Muscle layer of colon (tissue), 2 donors: ENCODE results near the gene LCN9.

ENCODE experiments used
- H3K27ac ChIP-seq: one replicate; pipeline ENCODE4 v1.7.0; 2013; ENCODE audit warnings: low read depth, mild to moderate bottlenecking, low read length, moderate library complexity
- H3K27me3 ChIP-seq, 2 donors: one replicate each; pipeline ENCODE4 v1.7.0; 2013; ENCODE audit warnings: low read length in 2 of 2, mild to moderate bottlenecking in 2 of 2; ENCODE audit not compliant: insufficient read depth in 2 of 2, control insufficient read depth in 1 of 2
- H3K36me3 ChIP-seq: one replicate; pipeline ENCODE4 v1.7.0; 2013; ENCODE audit warnings: mild to moderate bottlenecking, low read length; ENCODE audit not compliant: insufficient read depth
- H3K4me1 ChIP-seq: one replicate; pipeline ENCODE4 v1.7.0; 2013; ENCODE audit warnings: mild to moderate bottlenecking, low read length; ENCODE audit not compliant: insufficient read depth
- H3K4me3 ChIP-seq, 2 donors: one replicate each; pipeline ENCODE4 v1.7.0; 2013; ENCODE audit warnings: low read length in 2 of 2, low read depth in 1 of 2, mild to moderate bottlenecking in 1 of 2, moderate library complexity in 1 of 2
- H3K9ac ChIP-seq: one replicate; pipeline ENCODE4 v1.7.0; 2013; ENCODE audit warnings: low read length
- H3K9me3 ChIP-seq: one replicate; pipeline ENCODE4 v1.7.0; 2013; ENCODE audit warnings: mild to moderate bottlenecking, low read length
- donor health status: abdominal sarcoma.
- donor health status: Adenocarcinoma of cecum.

The LCN9 gene

GRCh38 chr9:135693771-135694170 lies 30.7 kb downstream of the LCN9 start:
- Histone ChIP-seq H3K9ac (no peak overlapping the region), H3K27me3 (peaks cover 0 to 13% of the 10 kb centered on the region in 2 donors), H3K4me3 (no peak overlapping the region), H3K9me3 (no peaks in the 10 kb centered on the region), H3K36me3 (no peaks in the 10 kb centered on the region), H3K4me1 (no peaks in the 10 kb centered on the region), H3K27ac (no peak overlapping the region)

- H3K4me1 ChIP-seq = no peaks in the 10 kb centered on the region
- H3K9me3 ChIP-seq = no peaks in the 10 kb centered on the region
- no peaks in the 10 kb centered on the region for H3K36me3 ChIP-seq
- no peak overlapping the region for H3K27ac ChIP-seq
- H3K27me3 ChIP-seq = peaks cover 0 to 9% of the 10 kb centered on the region in 2 donors
- H3K4me3 ChIP-seq = no peak overlapping the region
- H3K9ac ChIP-seq = no peak overlapping the region
Observed at GRCh38 chr9:135694414-135694813, 31.3 kb downstream of the LCN9 start.

- no peak overlapping the region for H3K27ac ChIP-seq
- H3K9ac ChIP-seq = no peak overlapping the region
- H3K27me3 ChIP-seq = peaks cover 0 to 7% of the 10 kb centered on the region in 2 donors
- no peak overlapping the region for H3K4me3 ChIP-seq
- no peaks in the 10 kb centered on the region for H3K4me1 ChIP-seq
- H3K36me3 ChIP-seq = no peaks in the 10 kb centered on the region
- no peaks in the 10 kb centered on the region for H3K9me3 ChIP-seq
Observed at GRCh38 chr9:135695036-135695435, 31.9 kb downstream of the LCN9 start.

GRCh38 chr9:135695642-135696041 lies 32.5 kb downstream of the LCN9 start:
- Histone ChIP-seq H3K4me1 (no peaks in the 10 kb centered on the region), H3K9me3 (no peaks in the 10 kb centered on the region), H3K4me3 (no peak overlapping the region), H3K9ac (no peak overlapping the region), H3K27me3 (peaks cover 0 to 7% of the 10 kb centered on the region in 2 donors), H3K36me3 (no peaks in the 10 kb centered on the region), H3K27ac (no peak overlapping the region)

DNA sequence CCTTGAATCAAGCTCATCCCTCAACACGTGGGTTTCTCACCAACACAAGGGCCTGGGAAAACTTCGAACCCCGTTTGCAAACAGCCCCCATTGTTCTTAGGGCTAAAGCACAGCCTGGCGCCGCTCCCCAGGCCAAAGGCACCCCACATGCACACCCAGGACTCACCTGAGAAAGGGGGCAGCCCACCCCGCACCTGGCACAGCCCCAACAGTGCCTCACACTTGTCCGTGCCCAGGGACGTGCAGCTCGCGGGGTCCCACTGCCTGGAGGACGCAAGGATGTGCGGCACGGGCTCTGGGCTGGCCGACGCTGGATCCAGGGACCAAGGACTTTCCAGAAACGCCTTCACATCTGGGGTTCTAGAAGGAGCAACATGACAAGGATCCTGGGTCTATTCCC lies 33.3 kb downstream of the LCN9 start:
- Histone ChIP-seq H3K36me3 (no peaks in the 10 kb centered on the region), H3K9me3 (no peaks in the 10 kb centered on the region), H3K9ac (no peak overlapping the region), H3K27me3 (peaks cover 0 to 7% of the 10 kb centered on the region in 2 donors), H3K27ac (no peak overlapping the region), H3K4me3 (no peak overlapping the region), H3K4me1 (no peaks in the 10 kb centered on the region)

- Histone ChIP-seq H3K36me3 (no peaks in the 10 kb centered on the region), H3K27me3 (peaks cover 0 to 13% of the 10 kb centered on the region in 2 donors), H3K27ac (no peak overlapping the region), H3K9me3 (no peaks in the 10 kb centered on the region), H3K9ac (no peak overlapping the region), H3K4me1 (peaks cover 3% of the 10 kb centered on the region), H3K4me3 (no peak overlapping the region)
Observed at GRCh38 chr9:135697226-135697625, 34.1 kb downstream of the LCN9 start.

DNA sequence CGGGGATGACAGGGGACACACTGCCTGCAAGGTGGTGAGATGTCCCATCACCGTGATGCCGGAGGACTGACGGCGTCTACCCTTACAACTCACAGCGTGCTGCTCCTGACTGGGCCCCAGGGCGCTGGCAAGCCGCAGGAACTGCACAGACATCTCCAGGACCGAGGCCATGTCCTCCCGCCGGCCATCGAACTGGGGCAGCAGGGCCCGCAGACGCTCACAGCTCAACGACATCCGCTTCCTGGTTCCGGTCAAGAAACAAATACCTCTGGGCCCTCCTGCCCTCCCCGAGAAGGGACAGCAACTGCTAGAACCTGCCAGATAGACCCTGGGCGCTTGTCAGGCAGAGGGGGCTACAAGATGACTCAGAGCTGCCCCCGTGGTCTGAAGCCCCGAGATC lies 35.1 kb downstream of the LCN9 start:
- Histone ChIP-seq H3K4me3 (no peak overlapping the region), H3K27me3 (peaks cover 4 to 17% of the 10 kb centered on the region in 2 donors)

DNA sequence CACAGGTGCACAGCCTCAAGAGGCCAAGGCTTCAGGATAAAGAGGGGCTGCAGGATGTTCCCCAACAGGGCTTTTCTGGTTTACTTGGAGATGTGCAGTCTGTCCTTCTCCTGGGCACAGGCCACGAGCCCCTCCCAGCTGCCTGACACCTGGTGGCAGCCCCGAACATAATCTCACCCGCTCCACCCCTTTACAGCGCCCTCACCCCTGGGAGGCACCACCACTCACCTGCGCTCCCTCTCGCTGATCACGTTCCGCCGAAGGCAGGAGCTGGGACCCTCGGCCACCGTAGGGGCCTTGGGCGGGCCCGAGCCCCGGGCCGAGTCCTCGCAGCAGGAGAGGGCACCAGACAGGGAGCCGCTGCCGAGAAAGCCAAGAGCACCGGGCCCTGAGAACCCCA lies 35.7 kb downstream of the LCN9 start:
- H3K9ac ChIP-seq = no peak overlapping the region
- peaks cover 4 to 22% of the 10 kb centered on the region in 2 donors for H3K27me3 ChIP-seq
- H3K27ac ChIP-seq = no peak overlapping the region
- peaks cover 5% of the 10 kb centered on the region for H3K4me1 ChIP-seq
- H3K4me3 ChIP-seq = no peak overlapping the region
- H3K9me3 ChIP-seq = no peaks in the 10 kb centered on the region
- no peaks in the 10 kb centered on the region for H3K36me3 ChIP-seq

More for the DNA sequence above, 35.1 kb downstream of the LCN9 start:
- H3K4me1 ChIP-seq = peaks cover 5% of the 10 kb centered on the region
- no peaks in the 10 kb centered on the region for H3K9me3 ChIP-seq
- H3K9ac ChIP-seq = no peak overlapping the region
- no peak overlapping the region for H3K27ac ChIP-seq
- no peaks in the 10 kb centered on the region for H3K36me3 ChIP-seq

DNA sequence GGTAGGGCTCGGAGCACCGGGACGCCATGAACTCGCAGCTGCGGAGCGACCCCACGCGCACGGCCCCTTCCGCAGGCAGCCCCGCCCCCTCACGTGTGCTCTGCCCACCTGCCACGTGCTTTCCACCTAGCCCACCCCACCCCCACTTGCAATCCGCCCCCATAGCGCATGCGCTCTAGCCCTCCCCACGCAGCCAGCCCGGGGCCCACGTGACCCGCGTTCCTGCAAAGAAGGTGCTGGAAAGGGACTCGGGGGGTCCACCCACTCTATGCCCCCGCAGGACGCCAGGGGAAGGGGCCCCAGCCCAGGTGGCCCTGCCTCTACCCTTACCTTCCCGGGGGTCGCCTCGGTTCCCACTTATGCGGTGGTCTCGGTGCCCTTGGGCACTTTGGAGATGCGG lies 36.3 kb downstream of the LCN9 start, which contains the start of gene SOHLH1:
TSS of gene SOHLH1 (minus strand) at position 42 of the 400 bp plus-strand sequence. CDS start at position 28, 14 bp downstream.
- no peak within 1 kb of the TSS for H3K4me3 ChIP-seq
- peaks cover 4 to 29% of the 10 kb centered on the region in 2 donors for H3K27me3 ChIP-seq
- H3K4me1 ChIP-seq = peaks cover 5% of the 10 kb centered on the region
- no peak within 1 kb of the TSS for H3K9ac ChIP-seq
- no peaks in the 10 kb centered on the region for H3K9me3 ChIP-seq
- no peaks in the 10 kb centered on the region for H3K36me3 ChIP-seq
- H3K27ac ChIP-seq = no peak within 1 kb of the TSS

GRCh38 chr9:135700525-135700924 lies 37.4 kb downstream of the LCN9 start:
- Histone ChIP-seq H3K4me3 (no peak overlapping the region), H3K4me1 (peaks cover 5% of the 10 kb centered on the region), H3K36me3 (no peaks in the 10 kb centered on the region), H3K9me3 (no peaks in the 10 kb centered on the region), H3K9ac (no peak overlapping the region), H3K27me3 (peaks cover 4 to 39% of the 10 kb centered on the region in 2 donors), H3K27ac (no peak overlapping the region)

DNA sequence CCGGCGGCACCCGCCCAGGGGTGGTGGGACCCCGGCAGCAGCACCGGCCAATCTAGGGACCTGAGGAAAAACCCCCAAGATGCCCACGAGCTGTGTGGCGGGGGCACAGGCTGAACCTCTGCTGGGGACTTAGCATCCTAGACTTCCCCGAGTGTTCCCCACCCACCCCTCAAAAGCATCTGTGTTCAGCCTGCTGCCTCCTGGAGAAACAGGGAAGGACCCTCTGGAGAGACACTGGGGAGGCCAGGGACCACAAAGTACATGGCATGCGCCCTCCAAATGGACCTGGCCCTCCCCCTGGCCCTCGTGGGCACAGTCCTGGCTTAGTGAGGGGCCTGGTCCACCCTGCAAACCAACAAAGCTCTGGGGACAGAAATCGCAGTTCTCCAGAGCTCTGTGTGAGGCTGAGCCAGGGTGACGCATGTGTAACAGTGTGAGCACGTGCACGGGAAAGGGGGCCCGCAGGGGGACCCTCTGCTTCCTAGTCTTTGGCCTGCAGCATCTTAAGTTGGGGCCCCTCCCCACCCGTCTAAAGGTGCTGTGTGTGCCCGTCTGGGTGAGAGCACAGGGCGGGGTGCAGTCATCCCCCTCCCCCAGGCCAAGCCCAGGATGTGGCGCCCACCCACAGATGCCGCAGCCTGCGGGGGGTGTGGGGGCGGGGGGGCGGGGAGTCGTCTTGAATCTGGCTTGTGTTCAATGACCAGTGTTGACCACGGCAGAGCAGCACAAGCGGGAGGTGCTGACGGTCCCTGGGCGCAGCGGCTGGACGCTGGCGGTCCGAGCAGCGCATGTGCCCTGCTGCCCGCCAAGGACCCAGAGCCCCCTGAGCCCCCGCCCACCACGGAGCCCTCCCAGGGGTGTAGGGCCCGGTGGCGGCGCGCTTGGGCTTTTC lies 38.2 kb downstream of the LCN9 start:
- Histone ChIP-seq H3K9me3 (no peaks in the 10 kb centered on the region), H3K27ac (no peak overlapping the region), H3K4me1 (peaks cover 5% of the 10 kb centered on the region), H3K27me3 (peaks cover 4 to 39% of the 10 kb centered on the region in 2 donors), H3K36me3 (no peaks in the 10 kb centered on the region), H3K9ac (no peak overlapping the region), H3K4me3 (no peak overlapping the region)
